GM19193 (cell line): Measurements from ENCODE around the gene CEP41.

ENCODE experiments used
- POLR2A ChIP-seq: IDR thresholded peaks from 4 replicates; pipeline ENCODE4 v1.6.1; 2011; ENCODE audit not compliant: insufficient read depth, insufficient read length; ENCODE audit errors: extremely low read depth

The CEP41 gene

DNA sequence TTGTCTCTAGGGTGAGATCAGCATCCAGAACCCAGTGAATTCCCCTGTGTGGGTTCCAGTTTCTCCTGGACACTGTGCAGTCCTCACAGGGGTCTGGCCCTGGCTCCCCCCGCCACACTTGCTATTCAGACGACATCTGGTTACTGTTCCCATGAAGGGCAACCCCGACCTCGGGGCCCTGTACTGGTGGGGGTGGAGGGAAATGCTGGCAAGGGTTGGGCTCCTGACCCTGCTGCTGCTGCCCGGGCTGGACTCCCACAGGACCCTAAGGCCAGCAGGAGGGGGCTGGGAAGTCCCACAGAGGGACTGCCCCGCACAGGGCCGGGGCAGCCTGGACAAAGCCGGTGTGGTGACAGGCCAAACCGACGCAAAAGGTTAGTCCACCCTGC lies 61.3 kb downstream of the CEP41 start:
- TF ChIP-seq POLR2A: no peak

DNA sequence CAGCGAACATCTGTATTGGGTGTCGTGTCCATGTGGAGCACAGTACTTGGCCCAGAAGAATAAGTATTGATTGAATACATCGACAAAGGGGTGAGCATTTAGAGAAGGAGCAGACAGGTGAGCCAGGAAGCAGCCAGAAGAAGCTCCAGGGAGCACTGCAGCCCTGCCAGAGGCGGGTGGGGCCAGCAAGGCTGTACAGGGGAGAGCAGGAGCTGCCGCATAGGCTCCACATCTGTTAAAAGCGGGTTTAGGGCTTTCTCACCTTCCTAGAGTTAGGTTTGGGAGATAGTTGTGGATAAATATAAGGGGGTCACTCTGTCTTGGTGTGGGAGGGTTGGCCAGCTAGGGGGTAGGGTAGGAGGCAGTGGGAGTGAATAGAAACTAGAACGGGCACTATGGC lies 61.8 kb downstream of the CEP41 start:
- no peak for TF ChIP-seq POLR2A

DNA sequence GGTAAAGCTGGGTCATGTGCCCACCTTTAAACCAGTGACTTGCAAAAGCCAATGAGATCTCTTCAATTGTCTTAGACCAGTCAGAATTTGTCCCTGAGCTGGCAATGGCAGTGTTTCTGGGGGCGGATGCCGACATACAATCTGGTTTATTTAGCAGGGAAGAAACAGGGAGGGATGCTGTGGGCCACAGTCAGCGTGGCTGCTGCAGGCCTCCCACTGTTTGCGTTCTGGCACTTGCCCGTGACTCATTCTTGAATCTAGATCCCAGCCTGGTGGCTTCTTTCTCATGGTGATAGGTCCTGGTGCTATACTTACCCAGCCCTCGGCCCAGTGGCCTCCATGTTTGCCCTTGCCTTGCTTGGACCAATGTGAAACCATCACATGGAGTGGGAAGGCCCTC lies 63.6 kb downstream of the CEP41 start:
- TF ChIP-seq POLR2A: no peak

DNA sequence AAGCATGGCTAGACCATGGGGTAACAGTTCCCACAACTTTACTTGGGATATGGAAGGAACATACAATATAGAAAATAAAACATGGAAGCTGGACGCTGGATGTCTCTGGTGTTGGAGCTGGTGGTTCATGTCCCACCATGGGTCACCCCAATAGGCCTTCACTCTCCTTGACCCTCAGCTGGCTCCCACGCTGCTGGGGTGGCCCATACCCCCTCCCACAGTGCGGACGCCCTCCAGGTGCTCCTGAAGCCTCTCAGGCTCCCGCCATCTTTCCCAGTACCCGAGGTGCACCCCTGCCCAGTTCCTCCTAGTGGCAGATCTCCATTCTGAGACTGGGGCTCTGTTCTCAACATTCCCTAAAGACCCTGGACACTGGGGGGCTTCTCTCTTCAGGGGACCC lies 66.3 kb downstream of the CEP41 start:
- TF ChIP-seq POLR2A: no peak

DNA sequence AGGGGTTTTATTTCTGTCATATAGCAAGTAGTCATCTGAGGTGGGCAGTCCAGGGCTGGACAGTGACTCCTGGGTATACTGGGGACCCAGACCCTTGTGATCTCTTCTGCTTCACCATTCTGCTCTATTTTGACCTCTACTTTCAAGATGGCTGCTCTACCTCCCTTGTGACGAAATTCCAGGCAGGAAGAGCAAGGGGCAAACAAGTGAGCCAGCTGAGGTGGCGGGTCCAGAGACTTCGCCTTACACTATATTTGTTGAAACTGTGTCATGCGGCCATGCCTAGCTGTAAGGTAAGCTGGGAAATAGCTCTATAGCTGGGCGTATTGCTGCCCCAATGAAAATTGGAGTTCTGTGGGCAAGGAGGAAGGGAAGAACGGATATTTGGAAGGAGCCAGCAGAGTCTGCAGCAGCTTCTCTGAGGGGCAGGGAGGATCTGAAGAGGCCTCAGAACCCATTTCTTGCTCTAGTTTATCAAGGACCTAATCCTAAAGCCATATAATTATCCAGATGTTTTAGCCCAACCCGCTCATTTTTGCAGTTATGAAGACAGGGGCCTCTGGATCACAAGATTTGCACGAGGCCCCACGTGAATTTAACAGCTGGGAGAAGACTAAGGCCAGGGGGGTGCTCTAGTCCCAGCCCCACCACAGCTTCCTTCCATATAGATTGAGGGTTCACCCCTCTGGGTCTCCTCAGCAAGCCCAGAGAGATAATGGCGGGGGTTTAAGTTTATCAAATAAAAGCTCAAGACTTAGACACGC lies 68.2 kb downstream of the CEP41 start:
- TF ChIP-seq POLR2A: no peak

DNA sequence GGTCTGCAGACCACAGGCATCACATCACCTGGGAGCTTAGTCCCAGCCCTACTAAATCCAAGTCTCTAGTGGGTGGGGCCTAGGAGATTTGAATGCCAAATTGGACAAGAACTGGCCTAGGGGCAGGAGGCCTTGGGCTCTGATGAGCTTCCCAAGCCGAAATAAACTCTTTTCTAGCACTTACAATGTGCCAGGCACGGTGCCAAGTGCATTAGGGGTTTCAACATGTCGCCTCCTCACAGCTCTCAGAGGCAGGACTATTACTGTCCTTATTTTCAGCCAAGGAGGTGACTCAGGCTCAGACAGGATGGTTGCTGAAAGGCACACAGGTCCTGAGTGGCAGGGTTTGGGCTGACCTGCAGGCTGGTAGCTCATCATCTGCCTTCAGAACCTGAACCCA lies 69.8 kb downstream of the CEP41 start:
- no peak for TF ChIP-seq POLR2A

DNA sequence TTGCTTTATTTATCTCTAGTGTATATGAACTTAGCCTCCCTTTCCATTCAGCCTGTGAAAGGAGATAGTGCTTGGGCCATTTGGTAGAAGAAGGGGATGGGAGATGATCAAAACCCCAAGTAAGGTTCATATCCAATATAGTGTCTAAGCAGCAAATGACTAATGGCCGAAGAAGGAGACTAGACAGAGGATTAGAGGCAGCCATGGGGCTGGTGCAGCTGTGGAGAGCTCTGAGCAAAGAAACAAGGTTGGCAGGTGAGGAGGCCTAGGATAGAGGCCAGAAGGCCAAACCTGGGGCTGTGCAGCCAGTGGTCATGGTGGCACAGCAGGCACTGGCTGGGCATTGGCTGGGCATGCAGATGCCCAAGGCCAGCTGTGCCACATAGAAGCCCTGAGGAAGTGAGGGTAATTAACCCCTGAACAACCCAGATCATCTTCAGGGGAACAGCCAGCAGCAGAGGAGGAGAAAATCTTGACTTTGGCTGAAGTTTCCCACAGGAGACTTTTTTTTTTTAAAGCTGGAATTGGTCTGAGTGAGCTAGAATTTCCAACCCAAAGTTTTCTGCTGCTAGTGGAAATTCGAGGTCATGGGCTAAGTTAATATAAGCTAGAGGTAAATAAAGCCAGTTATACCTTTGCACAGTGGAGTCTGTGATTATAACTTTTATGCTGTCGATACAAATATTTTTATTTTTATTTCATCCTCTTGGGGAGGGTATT lies 70.8 kb downstream of the CEP41 start:
- TF ChIP-seq POLR2A: no peak

DNA sequence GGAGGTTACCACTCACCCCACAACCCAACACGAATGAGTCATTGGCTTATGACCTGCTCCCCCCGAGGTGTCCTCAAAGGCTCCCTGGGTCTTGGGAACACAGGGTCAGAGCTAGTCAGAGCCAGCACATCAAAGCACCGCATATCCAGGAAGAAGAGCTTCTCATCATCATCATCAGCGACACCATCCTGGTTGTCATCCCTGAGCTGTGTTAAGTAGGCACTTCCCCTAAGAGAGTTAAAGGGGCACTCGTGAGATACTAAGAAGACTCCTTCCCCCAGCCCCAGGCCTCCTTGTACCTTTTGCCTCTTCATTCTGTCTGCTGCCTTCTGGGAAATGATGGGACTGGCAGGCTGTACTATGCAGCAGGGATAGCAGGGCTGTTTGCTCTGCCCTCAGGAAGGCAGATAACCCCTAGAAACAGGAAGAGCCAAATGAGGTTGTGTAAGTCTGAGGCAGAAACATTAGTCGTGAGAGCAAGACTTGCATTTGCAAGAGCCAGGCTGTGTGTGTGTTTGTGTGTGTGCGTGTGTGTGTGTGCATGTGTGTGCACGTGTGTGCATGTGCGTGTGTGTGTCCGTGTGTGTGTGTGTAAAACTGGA lies 71.6 kb downstream of the CEP41 start:
- TF ChIP-seq POLR2A: no peak

DNA sequence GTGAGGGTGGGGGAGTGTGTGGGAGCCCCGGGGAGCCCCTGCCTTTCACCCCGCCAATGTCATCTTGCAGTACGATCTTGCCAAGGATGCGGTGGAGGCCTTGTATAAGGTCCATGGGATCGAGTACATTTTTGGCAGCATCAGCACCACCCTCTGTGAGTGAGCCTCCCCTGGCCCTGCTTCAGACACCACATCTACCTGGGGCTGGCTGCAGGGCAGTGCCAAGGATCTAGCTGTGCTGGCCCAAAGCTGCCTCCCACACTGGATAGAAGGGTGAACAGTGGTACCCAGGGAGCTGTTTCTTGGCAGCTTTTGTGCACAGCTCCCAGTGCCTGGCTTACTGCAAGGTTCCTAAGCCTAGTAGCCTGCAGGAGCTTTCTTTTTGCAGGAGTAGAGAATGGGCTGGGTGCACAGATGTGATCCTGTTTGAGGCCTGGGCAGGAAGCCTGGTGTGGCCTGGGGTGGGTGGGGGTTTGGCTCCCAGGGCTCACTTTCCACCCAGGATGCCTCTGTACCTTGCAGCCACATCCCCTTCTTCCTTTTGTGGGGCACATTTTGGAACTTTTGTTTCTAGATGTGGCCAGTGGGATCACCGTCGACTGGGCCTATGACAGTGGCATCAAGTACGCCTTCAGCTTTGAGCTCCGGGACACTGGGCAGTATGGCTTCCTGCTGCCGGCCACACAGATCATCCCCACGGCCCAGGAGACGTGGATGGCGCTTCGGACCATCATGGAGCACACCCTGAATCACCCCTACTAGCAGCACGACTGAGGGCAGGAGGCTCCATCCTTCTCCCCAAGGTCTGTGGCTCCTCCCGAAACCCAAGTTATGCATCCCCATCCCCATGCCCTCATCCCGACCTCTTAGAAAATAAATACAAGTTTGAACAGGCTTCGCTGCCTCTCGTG lies 72.7 kb downstream of the CEP41 start:
- TF ChIP-seq POLR2A: no peak

DNA sequence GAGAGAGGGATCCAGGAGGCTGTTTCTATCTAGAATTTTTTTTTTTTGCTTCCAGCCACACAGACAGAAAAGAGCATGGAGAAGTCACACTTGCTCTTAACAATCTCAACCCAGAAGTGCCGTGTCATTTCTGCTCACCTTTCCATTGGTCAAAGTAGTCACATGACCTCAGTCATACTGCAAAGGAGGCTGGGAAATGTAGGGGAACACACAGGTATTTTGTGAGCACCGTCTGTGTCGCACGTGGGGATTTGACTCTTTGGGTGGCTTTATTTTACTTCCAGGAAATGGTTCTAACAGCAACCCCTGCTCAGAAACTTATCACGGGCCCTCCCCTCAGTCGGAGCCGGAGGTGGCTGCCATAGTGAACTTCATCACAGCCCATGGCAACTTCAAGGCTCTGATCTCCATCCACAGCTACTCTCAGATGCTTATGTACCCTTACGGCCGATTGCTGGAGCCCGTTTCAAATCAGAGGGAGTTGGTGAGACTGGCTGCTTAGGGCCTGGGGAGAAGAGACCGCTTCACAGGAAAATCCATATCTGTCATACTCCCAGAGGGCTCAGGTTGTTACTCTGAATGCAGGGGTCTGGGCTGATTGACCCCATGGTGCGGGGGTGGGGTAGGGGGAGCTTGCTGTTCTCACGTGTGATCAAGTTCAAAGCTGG lies 73.6 kb downstream of the CEP41 start:
- TF ChIP-seq POLR2A: no peak

DNA sequence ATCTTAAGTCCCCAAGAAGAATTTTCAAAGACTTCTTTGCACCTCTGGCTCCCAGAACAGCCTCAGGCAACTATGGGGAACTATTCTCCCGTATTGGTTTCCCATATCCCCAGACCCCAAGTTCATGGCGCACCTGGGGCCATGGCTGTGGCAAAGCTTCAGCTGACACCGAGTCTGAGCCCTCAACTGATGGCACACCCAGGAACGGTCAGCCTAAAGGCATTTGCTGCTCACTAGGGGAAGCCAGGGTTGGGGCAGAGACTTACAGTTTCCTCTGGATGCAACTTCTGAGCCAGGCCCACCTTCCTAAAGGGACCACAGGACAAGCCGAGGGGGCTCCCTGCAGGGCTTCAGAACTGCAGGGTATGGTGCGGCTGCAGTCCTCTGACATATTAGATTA lies 74.3 kb downstream of the CEP41 start:
- no peak for TF ChIP-seq POLR2A

DNA sequence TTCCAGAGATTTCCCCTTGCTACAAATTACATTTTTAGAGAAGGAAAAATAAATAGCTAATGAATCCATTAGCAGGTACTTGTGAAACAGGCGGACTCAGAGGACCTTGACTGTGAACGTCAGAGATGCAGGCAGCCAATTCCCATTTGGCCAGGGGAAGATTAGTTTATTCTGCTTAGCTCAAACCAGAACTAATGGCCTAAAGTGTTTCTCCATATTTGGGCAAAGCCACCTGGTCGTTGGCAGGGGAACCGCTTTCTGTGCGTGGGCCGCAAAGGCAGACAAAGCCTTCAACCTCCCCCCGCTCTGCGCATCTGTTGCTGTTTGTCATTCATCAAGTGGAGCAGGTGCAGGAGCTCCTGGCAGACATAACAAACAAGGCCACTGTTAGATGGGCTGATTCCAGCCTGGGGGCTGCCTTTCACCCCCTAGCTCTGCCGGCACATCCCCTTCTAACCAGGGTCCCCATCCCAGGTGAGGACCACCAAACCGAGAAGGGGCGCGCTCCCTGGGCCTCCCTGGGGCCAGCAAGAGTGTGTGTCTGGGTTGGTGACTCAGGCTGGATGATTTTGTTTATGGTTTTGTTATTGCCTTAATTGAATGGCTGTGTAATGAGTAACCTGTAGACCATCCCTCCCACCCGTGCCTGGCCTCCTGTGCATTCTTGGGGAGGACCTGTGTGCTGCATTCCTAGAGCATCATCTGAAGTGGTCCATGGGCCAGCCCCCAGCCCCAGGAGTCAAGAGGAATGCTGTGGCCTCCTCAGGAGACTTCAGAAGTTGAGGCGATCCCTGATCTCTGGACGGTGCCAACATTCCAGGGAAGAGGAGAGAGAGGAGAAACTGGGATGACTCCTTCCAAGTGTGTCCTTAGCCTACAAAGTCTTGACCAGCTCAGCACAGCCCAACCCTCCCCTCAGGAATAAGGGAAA lies 75.0 kb downstream of the CEP41 start:
- no peak for TF ChIP-seq POLR2A

DNA sequence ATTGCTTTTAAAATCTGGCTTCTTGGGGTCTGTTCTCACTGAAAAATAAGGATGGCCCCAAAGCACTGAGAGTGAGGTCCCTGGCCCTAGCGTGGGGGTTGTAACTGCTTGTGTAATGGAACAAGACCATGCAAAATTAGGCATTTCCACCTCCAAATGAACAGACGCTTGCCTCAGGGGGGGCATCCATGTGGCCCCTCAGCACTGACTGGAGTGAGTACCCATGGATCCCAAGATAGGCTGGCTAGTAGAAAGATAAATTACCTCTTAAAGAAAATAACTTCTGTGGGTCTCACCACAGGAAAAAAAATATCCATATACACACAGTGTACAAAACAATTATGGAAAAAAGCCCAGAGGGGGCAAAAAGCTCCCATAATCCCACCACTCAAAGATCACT lies 75.7 kb downstream of the CEP41 start:
- no peak for TF ChIP-seq POLR2A
